Stimulated activated CD4-positive, alpha-beta T cell treated with anti-CD3 and anti-CD28 coated beads, Interleukin-4, amount 100 ng/mL, for 48 hours (primary cell): Measurements from ENCODE around the gene KIDINS220.
A peak's percentile ranks its signal among the peaks of the same experiment; 100 is the strongest.

Experiments
- DNase-seq, 2 donors: peaks; one replicate each; pipeline ENCODE4 v3.0.0-alpha.2; 2020; ENCODE audit warnings: low read depth in 2 of 2

Gene KIDINS220

GRCh38 chr2:8697190-8697589 lies 140.2 kb downstream of the KIDINS220 start:
- no peak for DNase-seq

DNA sequence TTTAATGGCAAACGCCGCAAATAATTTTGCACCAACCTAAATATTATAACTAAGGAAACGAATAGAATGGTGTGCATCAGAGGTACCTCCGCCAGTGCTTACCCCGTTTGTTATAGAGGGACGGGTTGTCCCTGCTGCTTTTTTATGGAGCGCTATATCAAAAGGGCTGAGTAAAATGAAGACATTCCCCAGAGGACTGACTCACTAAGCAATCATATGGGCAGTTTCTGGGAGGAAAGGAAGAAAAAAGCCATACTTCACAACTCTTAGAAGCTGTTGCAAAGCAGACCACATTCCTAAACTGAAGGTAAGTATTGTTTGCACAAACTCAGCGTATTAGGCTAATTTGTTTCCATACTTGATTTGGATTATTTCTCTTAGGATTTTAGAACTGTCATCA lies 142.7 kb downstream of the KIDINS220 start:
- no peak for DNase-seq

DNA sequence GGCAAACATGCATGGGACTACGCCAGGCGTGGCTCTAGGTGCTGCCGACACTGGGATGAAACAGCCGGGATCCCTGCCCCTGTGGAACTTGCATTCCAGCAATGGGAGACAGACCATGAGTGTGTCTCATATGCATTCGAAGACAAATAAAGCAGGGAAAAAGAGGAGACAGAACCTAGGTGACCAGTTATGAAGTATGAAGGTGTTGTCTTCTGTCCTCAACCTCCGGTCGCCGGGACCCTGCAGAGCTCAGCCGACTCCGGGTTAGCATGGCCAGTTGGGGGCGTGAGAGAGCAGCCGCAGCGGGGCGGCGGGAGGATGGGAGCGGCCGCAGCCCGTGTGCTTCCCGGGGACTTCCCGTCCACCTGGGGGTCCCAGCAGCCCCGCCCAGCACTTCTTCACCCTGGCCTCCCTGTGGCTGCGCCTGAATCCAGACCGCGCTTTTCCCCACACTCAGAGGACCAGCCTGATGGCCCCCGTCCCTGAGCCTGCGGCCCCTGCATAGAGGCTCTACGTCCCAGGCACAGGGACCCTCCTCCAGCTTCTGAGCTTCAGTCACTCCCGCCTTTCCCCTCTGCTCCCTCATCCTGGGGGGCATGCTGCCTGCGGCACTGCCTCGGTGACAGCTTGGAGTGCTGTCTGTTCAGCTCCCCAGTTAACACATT lies 144.1 kb downstream of the KIDINS220 start:
- DNase-seq, result peak in 1 of 2 donors; percentile 54

GRCh38 chr2:8692783-8693156 lies 144.6 kb downstream of the KIDINS220 start:
- no peak for DNase-seq

- DNase-seq, result no peak
Measured at GRCh38 chr2:8691859-8692437, 145.5 kb downstream of the KIDINS220 start.

DNA sequence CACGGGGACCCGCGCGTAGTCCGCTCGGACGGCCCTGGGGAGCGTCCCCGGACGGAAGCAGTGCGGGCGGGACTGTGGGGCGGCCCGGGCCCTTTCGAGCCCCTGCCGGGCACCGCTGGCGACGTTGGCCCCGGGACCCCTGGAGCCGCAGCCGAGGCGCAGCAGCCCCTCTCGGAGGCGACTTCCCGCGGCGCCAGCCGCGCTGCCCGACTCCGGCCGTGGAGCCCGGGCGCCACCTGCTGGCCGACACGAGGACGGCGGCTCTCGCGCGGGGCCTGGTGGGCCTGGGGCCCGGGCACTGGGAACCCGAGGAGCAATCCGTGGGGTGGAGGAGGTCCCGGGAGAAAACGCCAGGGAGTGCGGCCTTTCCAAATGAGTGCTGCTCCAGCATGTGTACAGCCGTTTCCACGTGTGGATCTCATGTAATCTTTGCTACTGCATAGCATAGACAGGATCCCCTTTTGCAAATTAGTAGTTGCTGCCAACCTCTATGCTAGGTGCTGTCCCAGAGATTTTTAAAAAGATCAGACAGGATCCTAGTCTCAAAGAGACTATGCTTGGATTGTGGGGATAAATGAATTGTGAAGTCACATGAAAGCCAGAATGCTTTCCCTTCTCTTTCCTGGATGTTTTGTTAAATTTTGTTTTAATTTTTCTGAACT lies 151.6 kb downstream of the KIDINS220 start:
- DNase-seq, result peak; percentile 71 to 80

- DNase-seq, result peak; percentile 55 to 60
Measured at GRCh38 chr2:8684878-8685696, 152.3 kb downstream of the KIDINS220 start.

DNA sequence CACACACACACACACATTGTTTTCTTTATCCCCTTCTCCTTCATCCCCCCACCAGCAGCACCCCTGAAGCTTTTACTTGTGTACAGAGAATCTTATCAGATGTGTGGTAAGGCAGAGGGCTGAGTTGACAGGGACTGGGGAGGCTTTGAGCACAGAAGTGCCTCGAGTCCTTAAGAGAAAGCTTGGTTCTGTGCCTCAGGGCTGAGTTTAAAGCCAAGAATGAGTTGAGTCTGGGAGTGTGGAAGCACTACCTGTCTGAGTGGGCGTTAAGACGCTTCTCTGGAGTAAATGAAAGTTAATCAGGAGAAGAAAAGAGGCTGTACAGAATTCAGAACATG lies 152.9 kb downstream of the KIDINS220 start:
- peak in 1 of 2 donors; percentile 29 for DNase-seq

DNA sequence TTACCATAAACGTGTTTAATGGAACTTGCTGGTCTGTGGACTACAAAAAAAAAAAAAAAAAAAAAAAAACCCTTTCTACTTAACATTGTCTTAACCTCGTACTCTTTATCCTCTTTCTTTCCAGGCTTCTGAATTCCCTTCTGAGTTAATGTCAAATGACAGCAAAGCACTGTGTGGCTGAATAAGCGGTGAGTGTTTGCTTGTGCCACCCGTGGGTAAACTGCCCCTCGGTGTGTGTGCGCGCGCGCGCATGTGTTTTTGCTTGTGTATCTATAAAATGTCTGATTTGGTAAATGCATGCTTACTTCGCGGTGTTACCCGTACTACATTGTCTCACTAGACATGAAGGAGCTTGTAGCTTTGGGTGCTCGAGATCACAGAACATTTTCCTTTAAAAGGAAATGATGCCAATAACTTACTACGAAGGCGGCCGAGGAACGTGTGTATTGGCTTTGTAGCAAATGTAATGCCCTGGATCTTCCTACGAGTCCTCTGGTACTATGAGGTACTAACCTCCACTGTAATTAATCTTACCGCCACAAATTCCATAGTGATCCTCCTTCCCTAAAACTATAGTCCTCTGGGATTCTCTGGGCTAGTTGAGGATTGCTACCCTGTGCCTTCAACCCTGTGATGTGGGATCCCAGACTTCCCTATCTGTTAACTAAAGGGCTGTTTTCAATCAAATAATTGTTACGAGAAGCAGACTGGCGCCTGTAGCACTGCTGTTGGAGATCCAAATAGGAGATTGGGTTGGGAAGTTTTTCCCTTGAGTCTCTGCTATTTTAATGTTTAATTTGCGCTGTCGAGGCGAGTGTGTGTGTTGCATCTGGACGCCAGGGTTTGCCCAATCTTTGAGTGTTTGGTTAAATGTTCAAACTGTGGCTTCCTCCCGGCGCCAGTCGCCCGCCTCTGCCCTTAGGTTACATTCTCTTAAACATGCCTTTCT lies 154.4 kb downstream of the KIDINS220 start:
- DNase-seq, result peak in 1 of 2 donors; percentile 32

DNA sequence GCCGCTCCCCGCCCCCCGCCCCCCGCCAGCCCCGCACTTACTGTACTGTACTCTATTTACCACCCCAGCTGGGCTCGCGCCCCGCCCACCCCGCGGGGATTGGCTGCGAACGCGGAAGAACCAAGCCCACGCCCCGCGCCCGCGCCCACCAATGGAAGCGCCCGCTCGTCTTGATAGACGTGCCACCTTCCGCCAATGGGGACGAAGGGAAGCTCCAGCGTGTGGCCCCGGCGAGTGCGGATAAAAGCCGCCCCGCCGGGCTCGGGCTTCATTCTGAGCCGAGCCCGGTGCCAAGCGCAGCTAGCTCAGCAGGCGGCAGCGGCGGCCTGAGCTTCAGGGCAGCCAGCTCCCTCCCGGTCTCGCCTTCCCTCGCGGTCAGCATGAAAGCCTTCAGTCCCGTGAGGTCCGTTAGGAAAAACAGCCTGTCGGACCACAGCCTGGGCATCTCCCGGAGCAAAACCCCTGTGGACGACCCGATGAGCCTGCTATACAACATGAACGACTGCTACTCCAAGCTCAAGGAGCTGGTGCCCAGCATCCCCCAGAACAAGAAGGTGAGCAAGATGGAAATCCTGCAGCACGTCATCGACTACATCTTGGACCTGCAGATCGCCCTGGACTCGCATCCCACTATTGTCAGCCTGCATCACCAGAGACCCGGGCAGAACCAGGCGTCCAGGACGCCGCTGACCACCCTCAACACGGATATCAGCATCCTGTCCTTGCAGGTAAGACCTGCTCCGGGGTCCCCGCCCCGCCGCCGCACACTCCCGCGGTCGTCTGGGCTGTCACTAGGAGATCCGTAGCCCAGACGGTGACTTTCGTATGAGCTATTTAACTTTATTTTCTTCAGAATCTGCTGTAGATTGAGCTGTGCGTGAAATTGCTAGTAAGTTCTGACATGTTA lies 155.4 kb downstream of the KIDINS220 start, which contains the start of gene ID2:
Gene ID2 (plus strand): TSS at position 271 of the 907 bp plus-strand sequence. CDS start 110 bp downstream, at position 381.
- peak; percentile 96 to 98 for DNase-seq

DNA sequence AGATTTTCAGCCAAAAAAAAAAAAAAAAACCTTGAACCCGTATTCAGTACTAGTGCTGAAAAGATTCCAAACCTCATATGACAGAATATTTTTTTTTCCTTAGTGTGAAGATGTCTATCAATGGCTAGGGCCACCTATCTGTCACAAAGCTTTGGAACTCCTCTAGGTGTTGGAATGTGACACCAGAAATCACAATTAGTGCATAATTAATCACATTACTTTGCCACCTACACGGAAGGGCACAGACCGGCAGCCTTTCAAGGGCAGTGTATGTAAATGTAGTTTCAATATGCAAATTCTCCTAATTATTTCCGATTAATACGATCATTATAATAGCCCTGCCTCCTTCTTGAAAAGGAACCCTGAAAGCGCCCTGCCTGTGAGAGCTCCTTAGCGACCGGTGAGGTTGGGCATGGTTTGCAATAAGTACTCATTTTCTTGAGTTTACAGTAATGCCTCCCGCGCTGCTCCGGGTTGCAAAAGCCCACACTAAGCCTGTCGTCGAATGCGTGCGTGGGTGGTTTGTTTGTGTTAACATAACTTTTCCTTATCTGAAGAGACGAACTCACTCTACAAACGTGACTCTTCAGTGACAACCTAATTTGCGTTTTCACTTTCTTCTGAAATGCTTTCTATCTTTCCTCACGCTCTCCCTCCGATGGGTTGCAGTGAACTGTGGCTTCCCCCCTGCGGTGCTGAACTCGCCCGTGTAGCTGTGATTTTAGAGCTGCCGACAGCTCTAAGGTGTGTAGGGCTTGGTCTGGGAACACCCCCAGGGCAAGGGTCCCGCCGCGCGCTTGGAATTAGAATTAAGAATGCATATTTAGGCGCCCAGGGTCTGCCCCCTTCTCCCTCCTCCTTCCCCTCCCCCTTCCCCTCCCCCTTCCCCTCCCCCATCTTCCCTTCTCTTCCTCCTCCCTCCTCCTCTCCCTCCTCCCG lies 156.3 kb downstream of the KIDINS220 start:
- peak; percentile 79 to 85 for DNase-seq

DNA sequence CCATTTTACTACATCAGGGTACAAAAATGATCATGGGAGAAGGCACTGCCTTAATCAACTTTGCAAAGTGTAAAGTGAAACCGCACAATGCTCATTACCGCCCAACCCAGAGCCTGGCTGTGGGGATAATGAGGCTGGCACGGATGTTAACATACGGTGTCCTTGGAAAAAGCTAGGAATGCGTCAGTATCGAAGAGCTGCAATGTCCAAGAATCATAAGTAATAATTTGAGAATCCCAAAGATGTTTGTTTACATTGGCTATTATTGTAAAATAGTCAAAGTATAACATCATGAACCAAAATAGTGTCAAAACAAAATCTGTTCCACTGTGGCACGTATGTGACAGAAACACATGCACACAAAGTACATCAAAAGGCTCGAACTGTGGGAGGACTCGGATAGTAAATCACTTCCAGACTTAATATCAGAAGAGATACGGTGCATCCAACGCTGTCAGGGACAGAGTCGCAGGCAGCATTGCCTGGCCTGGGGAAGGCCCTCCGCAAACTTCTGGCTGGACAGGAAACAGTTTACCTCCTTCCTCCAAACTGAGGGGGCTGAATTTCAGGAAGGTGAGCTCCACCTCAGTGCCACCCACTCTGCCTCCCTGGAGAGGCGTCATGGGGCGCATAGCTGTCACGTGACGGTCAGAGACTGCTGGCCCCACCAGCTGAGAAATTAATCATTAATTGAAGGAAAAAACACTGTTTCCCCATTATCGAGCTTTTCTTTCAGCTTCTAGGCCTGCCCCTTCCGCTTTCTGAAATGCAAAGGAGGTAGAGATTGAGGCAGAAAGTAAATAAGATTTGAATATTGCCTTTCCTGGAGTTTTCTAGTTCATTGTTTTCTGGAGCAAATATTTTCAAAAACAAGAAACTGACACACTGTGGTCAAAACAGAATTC lies 157.3 kb downstream of the KIDINS220 start:
- no peak for DNase-seq

DNA sequence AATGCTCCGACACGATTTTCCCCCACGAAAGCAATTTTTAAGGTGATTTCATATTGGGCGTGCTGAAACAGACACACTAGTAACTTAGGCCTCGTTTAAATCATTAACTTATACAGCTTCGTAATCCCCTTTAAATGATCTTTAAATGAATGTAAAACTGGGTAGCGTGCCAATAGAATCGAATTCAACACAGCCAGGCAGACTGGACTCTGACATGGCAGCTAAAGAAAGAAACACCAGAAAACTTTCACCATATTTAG lies 157.9 kb downstream of the KIDINS220 start:
- DNase-seq, result no peak
